ENCODE data around the gene MMP12.

The MMP12 gene

DNA sequence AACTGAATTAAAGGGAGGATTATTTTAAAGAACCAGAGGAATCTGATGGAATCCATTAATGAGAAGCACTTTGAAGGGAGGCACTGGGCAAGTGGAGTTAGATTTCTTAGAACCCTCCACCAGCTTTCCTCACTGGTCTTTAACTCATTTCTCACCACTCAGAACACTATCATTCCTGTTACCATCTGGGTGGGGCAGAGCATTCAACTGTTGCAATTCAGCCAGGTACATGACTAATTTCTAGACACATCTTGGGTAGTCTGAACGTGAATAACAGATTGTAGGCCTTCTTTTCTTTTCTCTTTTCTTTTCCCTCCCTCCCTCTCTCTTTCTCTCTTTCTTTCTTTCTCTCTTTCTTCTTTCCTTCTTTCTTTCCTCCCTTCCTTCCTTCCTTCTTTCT is 61.3 kb downstream of the MMP12 start:
- TF ChIP-seq, protein P1, sequence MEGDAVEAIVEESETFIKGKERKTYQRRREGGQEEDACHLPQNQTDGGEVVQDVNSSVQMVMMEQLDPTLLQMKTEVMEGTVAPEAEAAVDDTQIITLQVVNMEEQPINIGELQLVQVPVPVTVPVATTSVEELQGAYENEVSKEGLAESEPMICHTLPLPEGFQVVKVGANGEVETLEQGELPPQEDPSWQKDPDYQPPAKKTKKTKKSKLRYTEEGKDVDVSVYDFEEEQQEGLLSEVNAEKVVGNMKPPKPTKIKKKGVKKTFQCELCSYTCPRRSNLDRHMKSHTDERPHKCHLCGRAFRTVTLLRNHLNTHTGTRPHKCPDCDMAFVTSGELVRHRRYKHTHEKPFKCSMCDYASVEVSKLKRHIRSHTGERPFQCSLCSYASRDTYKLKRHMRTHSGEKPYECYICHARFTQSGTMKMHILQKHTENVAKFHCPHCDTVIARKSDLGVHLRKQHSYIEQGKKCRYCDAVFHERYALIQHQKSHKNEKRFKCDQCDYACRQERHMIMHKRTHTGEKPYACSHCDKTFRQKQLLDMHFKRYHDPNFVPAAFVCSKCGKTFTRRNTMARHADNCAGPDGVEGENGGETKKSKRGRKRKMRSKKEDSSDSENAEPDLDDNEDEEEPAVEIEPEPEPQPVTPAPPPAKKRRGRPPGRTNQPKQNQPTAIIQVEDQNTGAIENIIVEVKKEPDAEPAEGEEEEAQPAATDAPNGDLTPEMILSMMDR (IDR thresholded peaks at IDR 0.05; ENCODE audit: low read depth, low read length): no peak
- H3K4me3 ChIP-seq (replicated peaks in 1 of 2; ENCODE audit: low read depth in 2 of 2, low read length in 2 of 2): no peak overlapping the region
- no peak for DNase-seq (ENCODE audit: low read depth in 2 of 2)
